ENCODE measurements around the gene TTC13.

TTC13 gene

GRCh38 chr1:230940848-230941247 lies 37.8 kb downstream of the TTC13 start:
- DNase-seq = no peak

- no peak for DNase-seq
These were observed 38.7 kb downstream of the TTC13 start for GRCh38 chr1:230939806-230940489.

- DNase-seq = no peak
These were observed 39.7 kb downstream of the TTC13 start for GRCh38 chr1:230938924-230939368.

GRCh38 chr1:230937371-230937770 lies 41.3 kb downstream of the TTC13 start:
- no peak for DNase-seq

GRCh38 chr1:230936475-230936874 lies 42.2 kb downstream of the TTC13 start:
- DNase-seq = no peak

- no peak for DNase-seq
These were observed 42.8 kb downstream of the TTC13 start for GRCh38 chr1:230935852-230936251.

GRCh38 chr1:230930986-230931385 lies 47.7 kb downstream of the TTC13 start:
- no peak for DNase-seq

GRCh38 chr1:230926182-230926581 lies 52.5 kb downstream of the TTC13 start:
- DNase-seq = no peak

- no peak for DNase-seq
These were observed 53.1 kb downstream of the TTC13 start for GRCh38 chr1:230925608-230926007.

GRCh38 chr1:230923176-230923575 lies 55.5 kb downstream of the TTC13 start:
- no peak for DNase-seq

- DNase-seq = no peak
These were observed 56.0 kb downstream of the TTC13 start for GRCh38 chr1:230922620-230923019.

- DNase-seq = no peak
These were observed 59.5 kb downstream of the TTC13 start for GRCh38 chr1:230919207-230919606.

- no peak for DNase-seq
These were observed 61.2 kb downstream of the TTC13 start for GRCh38 chr1:230917284-230918135.

GRCh38 chr1:230916587-230917283 lies 61.9 kb downstream of the TTC13 start:
- no peak for DNase-seq

- no peak for DNase-seq
These were observed 63.6 kb downstream of the TTC13 start for GRCh38 chr1:230915078-230915477.

GRCh38 chr1:230913496-230913895 lies 65.2 kb downstream of the TTC13 start:
- DNase-seq = no peak

GRCh38 chr1:230910755-230911117 lies 67.9 kb downstream of the TTC13 start:
- DNase-seq = no peak

GRCh38 chr1:230909974-230910754 lies 68.5 kb downstream of the TTC13 start:
- DNase-seq = no peak

GRCh38 chr1:230907472-230908205 lies 71.0 kb downstream of the TTC13 start:
- no peak for DNase-seq

GRCh38 chr1:230906226-230906625 lies 72.4 kb downstream of the TTC13 start:
- no peak for DNase-seq

- DNase-seq = no peak
These were observed 72.9 kb downstream of the TTC13 start for GRCh38 chr1:230905733-230906132.

GRCh38 chr1:230902349-230902923 lies 76.2 kb downstream of the TTC13 start:
- DNase-seq = no peak
